CD1c-positive myeloid dendritic cell (primary cell): Measurements from ENCODE around the gene ZBTB39.
"Not testable (repeated sequence)": the region's sequence is repeated elsewhere in the genome, so short reads cannot be mapped to it uniquely, and the experiment has no call there.

Source experiments
- DNase-seq: peaks from one replicate; pipeline ENCODE4 v3.0.0-alpha.2; 2016; ENCODE audit errors: extremely low spot score

ZBTB39 gene

DNA sequence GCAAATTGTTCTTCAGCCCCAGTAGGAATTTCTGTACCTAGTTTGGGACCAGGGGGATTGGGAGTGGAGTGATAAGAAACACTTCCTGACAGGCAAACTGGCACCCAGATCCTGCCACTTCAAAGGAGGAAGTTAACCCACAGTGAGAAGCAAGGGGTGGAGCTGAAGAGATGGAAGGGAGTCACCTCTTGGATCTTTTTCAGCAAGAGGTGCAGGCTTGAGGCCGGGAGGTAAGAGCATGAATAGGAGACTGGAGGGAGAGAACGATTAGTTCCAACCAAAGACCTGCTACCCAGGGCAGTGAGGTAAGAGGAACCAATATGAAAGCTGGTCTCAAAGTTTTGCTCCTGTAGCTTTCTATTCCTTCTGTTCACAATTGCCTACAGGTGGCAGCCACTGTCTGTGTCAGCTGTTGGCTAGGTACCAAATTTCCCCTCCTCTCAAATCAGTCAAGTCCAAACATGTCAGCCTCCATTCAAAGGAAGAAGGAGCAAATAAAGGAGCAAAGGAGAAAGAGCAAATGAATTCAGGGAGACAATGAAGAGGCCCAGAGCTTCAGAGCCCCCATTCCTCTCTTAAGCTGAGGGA is 24.9 kb upstream of the ZBTB39 start:
- DNase-seq: peak; percentile 48

DNA sequence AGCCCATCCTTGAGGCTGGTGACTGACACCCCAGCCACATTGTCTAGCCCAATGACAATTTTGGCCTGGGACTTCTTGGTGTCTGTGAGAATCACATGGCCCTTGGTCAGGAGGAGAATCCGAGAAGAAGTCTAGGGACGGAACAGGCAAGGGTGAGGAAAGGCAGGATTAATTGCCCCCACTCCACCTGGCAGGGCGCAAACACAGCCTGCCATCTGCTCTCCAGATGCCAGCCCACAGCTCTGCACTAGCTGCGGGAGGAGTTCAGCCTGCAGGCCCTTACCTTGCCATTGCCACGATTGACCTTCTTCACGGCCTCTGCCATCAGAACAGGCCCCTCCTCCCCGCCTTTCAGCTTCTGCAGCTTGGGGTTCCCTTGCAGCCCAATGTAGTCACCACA is 23.1 kb upstream of the ZBTB39 start:
- no peak for DNase-seq

DNA sequence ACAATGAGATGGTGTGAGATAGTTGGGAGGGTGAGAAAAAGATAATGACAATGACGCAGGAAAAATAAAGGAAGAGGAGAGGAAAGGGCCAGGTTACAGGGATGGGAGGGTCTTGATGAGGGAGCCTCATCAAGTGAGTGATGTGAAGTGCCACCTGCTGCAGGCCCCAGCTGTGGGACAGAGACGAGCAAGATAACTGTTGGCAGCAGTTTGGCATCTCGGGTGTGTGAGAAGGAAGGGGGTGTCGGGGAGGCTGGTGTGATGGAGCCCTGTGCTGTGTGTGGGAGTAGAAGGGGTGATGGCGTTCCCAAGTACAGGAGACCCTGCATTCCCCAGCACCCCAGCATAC is 21.4 kb upstream of the ZBTB39 start:
- DNase-seq: no peak

DNA sequence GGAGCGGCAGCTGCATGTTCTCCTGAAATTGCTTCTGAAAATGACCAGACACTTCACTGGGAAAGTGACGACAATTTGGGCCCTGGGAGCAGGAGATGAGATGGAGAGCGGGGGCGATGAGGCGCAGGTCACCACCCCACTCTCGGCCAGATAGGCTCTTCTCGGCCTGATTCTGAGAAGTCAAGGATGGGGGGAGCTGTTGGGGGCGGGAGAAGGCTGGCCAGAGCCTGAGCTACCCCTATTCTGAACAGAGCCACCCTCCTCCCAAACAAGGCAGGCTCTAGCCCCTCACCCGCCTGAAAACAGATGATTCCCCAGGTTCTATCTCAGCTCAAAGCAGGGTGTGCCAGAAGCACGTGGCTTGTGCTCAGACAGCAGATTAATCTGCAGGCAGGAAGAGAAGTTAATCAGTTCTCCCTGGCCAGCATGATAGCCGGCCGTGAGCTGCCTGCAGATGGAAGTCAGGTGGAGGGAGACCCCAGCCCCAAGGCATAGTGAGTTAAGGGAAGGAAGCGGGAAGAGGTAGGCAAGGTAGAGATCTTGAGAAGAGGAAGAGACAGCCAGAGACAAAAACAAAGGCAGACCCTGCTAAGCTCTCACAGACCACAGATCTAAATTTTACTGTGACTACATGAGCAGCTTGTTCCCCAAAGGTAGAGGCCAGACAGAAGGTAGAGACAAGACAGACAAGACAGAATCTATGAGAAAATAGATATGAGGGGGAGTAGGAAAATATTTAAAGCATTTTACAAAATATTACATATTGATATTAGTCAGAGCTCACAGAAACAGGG is 20.9 kb upstream of the ZBTB39 start:
- DNase-seq: no peak

DNA sequence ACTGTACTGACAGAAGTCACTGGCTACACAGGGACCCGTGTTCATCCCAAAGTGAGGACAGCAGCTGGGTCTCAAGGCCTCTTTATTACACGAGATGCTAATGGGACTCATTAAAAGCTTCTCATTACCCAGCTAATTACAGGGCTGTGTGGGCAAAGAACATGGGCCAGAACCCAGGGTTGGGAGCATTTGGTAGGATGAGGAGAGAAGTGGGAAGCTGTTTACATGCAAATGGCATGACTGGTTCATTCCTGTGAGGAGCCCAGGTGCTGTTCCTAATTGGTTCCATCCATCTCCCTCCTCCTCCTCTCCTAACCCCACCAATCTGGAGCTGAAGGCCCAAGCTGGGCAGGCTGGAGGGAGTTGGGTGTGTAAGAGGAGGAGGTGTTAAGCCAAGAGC is 18.9 kb upstream of the ZBTB39 start:
- no peak for DNase-seq

DNA sequence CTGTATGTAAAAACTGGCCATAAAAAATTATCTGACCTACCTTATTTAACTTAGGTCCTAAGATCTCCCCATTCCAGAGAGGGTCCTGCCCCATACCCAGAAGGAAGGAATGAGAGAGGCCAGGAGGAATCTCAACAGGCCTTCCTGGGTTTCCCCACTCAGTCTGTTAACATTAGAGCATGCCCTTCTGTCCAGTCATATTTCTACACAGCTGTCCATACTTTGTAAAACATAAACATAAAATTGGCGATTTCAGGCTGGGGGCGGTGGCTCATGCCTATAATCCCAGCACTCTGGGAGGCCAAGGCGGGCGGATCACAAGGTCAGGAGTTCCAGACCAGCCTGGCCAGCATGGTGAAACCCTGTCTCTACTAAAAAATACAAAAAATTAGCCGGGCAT is 16.0 kb upstream of the ZBTB39 start:
- DNase-seq: not testable (repeated sequence)

DNA sequence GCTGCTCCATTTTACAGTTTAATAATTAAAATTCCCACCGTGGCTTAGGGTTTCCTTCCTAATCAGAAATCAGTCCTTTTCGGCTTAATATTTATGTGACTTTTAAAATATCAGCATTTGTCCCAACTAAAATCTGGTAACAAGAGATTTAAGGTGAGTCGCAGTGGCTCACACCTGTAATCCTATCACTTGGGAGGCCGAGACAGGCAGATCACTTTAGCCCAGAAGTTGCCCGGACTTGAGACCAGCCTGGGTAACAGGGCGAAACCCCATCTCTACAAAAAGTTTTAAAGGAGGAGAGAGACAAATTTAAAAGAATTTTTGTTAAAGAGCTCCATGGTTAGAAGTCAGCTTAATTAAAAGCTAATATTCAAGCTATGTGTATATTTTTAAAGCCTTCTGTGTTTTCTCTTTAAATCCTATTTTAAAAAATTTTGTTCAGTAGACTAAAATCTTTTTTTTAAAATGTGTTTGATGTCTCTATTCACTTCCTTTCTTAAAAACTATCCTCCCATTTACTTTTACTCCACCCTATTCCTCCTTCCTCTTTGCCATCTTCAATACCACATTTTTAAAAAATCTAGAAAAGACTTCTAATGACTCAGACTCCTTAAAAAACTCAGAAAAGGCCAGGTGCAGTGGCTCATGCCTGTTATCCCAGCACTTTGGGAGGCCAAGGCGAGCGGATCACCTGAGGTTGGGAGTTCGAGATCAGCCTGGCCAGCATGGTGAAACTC is 13.8 kb upstream of the ZBTB39 start:
- DNase-seq: no peak

DNA sequence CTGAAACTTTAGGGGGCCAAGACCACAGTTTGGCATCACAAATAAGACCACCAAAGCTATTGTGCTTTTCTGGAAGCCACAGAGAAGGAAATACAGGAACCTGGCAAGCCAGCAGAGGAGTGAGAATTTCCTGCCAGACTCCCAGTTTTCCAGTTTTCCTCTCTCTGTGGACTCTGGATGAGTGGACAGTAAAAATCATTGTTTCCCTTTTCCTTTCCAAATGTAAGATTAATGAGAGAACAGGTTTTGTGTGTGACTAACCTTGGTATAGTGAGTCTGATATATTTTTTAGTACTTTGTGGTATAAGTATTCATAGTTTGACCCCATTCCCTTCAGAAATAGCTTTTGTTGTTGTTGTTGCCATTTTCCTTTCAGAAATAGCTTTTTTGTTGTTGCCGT is 12.6 kb upstream of the ZBTB39 start:
- DNase-seq: no peak

DNA sequence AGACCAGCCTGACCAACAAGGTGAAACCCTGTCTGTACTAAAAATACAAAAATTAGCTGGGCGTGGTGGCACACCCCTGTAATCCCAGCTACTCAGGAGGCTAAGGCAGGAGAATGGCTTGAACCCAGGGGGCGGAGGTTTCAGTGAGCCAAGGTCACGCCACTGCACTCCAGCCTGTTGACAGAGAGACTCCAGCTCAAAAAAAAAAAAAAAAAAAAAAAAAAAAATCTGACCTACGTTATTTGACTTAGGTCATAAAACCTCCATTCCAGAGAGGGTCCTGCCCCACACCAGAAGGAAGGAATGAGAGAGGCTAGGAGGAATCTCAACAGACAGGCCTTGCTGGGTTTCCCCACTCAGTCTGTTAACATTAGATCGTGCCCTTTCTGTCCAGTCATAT is 12.0 kb upstream of the ZBTB39 start:
- not testable (repeated sequence) for DNase-seq

DNA sequence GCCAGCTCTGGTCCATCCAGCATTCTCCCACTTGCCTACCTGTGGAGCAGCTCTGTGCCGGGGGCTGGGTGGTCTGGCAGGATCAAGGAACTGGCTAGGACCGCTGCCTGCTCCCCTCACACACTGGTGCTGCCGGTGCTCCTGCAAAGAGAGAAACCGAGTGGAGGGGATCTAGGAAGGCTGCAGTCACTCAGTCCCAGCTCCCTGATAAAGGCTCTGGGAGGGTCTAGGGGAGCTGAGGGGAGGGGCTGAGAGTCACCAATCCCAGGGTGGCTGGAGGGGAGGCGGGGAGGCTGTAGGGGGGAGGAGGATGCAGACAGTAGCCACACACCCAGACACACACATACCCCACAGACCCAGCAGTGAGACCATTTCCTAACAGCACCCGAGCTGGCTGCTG is 10.0 kb upstream of the ZBTB39 start, which contains the start of gene TAC3:
Gene TAC3, minus strand, starts transcription at position 182 of the 400 bp plus-strand sequence. CDS start 732 bp downstream, outside the sequence.
- no peak for DNase-seq

DNA sequence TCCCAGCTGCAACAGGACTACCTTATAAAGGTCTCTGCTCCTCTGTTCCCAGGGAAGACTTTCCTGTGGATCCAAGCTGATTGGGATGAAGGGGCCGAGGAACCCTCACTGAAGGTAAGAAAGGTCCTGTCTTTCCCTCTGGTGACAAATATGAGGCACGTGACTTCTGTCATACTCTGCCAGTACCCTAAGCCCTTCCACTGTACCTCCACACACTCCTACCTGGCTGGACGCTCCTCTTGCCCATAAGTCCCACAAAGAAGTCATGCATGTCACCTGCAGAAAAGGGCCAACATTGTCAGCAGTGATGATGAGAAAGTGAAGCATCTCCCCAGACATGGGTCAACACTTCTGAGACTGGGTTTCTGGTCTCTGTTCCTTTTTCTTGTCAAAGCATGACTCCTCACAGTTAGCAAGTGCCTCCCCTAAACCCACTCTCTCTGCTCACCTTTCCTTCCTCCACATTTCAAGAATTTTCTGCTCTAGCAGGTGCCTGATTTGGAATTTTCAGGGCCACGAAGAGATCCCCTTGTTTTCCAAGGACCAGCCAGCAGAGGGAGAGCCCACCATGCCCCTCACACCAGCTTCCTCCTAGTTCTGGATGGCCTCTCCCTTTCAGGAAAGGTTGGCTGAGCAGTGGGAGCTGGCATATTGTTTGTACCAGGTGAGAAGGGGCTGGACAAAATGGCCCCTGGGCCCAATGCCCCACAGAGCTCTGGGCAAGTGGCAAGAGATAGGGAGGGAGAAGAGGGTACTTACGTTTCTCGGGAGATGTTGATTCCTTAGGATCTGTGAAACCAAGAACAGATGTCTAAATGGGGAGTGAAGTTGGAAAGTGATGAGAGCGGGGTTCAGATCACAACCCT is 6.5 kb upstream of the ZBTB39 start:
- no peak for DNase-seq

DNA sequence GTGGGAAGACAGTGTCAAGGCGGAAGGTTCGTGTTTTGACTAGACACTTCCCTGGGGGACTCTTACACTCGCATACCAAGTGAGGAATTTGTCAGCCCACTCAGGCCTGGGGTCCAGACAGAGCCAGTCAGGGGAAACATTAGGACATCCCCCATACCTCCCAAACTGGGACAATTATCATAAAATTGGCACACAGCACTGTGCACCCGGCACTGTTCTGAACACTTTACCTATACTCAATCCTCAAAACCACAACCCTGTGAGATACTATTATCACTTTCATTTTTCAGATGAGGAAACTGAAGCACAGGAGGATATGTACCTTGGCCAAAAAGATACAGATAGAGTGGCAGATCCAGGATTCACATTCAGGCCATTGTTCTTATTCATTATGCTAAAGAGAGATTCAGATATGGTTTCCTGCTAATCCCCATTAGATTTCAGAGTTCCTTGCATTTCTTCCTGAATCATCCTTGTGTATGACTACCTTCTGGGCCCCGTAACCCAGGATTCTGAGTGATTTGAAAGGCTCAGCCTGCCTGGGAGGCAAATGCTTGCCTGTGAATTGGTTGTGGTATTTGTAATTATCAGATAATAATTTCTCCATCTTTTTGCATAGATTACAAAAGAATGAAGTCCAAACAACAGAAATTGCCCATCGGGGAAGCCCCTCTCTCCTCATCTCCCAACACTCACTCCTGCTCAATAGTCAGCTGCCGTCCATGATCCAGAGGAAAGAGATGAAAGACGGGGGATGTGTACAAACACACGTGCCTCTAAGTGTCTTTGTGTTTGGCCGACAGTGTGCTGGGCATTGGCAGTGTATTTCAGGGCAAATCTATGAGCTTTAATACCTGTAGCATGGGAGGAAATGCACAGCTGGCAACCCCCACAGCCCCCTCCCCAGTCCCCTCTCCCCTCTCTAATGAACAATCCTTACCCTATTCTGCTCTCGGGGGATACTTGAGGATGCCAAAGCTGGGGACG is 5.4 kb upstream of the ZBTB39 start:
- no peak for DNase-seq

DNA sequence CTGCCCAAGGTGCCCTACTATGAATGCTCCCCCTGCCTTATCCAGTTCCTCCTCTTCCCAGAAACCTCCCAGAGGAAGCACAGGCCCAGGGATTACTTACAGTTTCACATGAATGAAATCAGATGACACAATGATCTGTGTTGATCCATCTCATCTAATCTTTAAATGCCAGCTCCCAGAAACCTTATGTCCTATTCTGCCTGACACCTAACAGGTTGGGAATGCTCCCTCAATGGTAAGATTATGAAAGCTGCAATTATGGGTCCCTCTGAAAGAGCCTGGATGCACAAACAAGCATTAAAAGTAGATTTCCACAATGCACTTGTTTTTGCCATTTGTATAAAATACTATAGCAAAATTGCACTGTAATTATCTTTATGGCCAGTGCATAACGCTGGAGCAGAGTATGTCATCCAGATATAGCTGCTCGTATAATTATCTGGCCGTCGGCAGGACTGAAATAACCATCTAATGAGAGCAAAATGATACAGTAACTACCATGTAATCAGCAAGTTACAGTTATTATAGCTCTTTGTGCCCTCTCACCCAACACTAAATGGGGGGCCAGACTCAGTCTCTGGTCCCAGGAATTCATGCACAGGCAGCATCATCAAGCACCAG is 4.4 kb upstream of the ZBTB39 start:
- no peak for DNase-seq

DNA sequence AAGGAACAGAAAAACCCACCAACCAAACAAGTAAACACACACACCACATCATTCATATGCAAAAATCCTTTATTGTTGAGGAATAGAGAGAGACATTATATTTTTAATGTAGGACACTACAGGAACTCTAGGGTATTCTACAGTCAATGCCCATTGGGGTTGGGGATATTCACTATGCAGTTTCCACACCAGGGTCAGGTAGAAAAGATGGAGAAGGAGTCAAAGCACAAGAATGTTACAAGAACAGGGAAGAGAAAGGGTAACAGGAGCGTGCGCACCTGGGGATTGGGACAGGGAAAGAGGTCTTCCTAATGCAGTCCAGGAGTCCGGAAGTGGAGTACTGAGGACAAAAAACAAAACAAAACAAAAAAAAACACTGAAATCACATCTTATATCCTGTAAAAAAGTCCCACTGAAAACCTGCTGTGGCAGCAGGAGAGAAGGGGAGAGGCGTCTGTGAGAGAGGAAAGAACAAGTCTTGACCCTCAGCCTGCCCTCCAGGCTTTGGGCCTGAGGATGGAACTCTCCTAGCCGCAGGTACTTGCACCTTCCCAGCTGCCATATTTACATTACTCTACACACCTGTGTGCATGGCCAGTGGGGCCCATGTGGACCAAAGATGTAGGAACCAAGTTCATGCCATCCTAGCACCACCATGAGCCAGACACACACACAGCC is 3.7 kb upstream of the ZBTB39 start:
- DNase-seq: no peak

DNA sequence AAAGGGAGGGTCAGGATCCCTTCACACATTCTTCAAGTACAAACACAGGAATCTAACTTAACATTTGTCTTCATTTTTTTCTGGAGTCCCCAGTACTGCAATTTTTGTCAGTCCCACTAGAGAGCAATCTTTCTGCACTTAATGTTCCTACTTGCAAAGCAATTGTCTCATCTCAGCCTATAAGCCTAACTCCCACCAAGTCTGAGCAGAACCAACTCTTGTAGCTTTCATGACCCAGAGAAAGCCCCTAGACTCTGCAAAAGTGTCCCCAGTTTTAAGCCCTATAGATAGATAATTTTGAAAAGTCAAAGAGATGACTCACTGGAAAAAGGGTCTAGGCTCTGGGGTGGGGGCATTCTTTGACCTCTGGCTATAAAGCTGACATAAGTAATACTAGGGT is 1.8 kb upstream of the ZBTB39 start:
- peak; percentile 70 for DNase-seq

DNA sequence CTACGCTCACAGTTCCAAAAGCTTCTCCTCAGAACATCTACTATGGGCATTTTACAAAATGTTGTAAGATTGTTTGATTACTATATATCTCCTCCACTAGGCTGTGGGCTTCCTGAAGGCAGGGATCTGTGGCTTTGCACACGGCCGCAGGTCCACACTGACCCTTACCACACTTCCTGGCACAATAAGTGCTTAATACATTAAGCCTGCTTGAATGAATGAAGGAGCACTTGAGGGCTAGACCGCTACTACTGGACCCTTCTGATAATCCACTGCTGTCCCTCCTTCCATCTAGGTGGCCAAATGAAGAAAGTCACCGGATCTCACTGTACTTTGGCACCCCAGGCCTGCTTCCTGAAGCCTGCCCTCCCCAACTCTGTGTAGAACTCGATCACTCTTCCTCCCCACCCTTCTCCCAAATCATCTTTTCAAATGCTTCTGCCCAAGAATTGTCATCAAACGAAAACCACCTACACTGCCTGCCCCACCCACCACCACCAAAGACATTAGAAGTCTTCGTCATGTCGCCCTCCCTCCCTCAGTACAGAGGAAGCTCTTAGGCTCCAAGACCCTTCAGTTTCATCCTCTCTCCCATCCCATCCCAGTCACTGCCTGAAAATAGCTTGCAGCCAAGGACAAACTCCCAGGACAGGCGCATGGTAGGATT is 596 bp upstream of the ZBTB39 start:
- DNase-seq: no peak

DNA sequence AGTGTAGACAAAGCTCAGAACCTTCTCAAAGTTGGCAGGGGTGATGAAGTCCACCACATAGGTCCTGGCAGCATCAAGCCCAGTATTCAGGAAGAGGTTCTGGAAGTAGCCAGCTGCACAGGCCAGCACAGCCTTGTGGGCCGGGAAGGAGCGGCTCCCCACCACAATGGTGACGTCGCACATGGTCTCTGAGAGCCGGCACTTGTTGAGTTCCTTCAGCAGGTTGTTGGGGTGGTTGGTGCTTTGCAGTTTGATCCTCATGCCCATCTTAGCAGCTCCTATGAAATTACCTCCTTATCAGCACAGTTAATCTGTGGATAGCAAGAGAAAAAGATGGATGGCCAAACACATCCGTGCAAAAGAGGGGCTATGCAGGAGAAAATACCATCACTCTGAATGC is 1.7 kb downstream of the ZBTB39 start:
- no peak for DNase-seq

DNA sequence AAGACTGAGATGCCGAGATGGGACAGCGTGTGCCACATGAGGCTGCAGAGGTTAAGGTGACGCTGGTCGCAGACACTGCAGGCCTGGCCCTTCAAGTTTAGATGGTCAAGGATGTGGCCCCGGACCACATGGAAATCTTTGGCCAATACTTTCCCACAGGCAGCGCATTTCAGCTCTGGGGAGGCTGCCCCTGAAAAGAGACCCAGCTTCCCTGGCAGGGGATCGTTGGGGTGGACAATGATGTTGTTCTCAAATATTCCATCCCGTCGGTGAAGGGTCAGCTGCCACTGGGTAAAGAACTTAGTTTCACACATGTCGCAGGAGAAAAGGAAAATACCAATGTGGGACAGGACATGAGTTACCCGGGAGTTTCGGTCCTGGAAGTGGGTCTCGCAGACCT is 3.0 kb downstream of the ZBTB39 start:
- no peak for DNase-seq

DNA sequence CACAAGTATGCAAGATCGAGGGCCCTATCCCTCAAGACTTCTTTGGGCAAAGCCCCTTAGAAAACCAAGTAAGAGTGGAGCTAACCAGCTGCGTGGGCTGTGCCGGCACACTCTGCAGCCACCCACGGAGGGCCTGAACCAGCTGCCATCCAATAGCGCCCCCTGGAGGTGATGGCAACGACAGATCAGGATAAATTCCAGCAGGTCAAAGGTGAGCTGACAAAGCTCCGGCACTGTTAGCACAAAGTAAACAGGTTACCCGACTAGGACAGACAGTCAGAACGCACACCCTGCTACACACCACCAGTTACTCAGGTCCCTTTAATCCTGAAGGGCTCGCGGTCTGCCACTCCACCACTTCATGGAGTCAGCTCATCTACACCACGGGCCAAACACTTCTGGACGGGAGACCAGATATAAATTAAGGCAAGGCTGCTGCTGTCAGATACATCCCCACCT is 4.9 kb downstream of the ZBTB39 start:
- DNase-seq: peak; percentile 81
